ENCODE data around the gene URAD.

DNA sequence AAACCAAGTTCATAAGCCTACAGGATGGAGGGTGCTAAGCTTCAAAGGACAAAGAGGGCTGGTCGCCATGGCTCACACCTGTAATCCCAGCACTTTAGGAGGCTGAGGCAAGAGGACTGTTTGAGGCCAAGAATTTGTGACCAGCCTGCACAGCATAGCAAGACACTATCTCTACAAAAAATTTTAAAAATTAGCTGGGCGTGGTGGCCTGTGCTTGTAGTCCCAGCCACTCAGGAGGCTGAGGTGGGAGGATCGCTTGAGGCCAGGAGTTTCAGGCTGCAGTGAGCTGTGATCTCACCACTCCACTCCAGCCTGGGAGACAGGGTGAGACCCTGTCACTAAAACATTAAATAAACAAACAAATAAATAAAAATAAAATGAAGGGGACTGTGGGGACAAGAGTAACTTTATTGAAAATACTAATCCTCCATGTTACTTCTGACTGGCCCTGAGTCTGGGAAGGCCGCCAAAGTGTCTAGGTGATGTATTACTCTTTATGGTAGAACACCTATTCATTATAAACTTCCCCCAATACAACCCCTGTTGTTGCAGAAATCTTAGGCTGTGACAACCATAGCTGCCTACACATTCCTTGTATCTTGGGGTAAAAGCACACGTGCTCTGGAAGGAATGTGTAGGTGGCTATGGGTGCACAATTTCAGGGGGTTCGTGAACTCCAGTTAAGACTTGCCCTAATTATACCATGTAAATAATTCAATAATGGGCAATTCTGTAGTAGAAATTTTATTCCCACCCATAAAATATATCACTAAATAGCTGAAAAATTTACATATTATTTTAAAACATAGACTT, 14.6 kb upstream of the URAD start:
- TF ChIP-seq, protein P1, sequence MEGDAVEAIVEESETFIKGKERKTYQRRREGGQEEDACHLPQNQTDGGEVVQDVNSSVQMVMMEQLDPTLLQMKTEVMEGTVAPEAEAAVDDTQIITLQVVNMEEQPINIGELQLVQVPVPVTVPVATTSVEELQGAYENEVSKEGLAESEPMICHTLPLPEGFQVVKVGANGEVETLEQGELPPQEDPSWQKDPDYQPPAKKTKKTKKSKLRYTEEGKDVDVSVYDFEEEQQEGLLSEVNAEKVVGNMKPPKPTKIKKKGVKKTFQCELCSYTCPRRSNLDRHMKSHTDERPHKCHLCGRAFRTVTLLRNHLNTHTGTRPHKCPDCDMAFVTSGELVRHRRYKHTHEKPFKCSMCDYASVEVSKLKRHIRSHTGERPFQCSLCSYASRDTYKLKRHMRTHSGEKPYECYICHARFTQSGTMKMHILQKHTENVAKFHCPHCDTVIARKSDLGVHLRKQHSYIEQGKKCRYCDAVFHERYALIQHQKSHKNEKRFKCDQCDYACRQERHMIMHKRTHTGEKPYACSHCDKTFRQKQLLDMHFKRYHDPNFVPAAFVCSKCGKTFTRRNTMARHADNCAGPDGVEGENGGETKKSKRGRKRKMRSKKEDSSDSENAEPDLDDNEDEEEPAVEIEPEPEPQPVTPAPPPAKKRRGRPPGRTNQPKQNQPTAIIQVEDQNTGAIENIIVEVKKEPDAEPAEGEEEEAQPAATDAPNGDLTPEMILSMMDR (IDR thresholded peaks at IDR 0.05) = no peak
- no peak for TF ChIP-seq POLR2A (IDR thresholded peaks at IDR 0.05)
